Activated CD4-positive, alpha-beta T cell treated with anti-CD3 and anti-CD28 coated beads, Interleukin-2, amount 50 U/mL, for 1 hour (primary cell): ENCODE data around the gene CPVL.

ENCODE experiments used
- DNase-seq: peaks from one replicate; pipeline ENCODE4 v3.0.0-alpha.2; 2020

The CPVL gene

DNA sequence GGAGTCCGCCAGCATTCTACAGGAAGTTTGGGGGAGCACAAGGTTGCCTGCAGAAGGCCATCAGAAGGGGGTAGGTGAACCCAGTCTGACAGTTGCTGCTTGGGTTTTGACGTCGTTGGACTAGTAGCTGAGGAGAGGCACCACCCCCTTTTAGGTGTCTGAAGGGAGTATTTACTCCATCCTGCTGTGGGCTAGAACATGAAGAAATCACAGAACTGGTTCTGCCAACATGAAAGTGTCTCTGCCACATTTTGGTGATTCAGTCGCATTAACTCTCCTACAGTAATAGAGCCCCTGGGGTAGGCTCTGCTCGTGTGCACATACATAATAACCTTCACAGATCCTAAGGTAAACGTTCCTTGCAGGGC, 187.4 kb downstream of the CPVL start:
- DNase-seq, result no peak

GRCh38 chr7:28958235-28958979, 187.9 kb downstream of the CPVL start, which contains the start of gene TRIL:
Gene TRIL, minus strand, starts transcription at chr7:28958330. Its CDS starts 284 bp downstream, at chr7:28958046.
- no peak for DNase-seq

DNA sequence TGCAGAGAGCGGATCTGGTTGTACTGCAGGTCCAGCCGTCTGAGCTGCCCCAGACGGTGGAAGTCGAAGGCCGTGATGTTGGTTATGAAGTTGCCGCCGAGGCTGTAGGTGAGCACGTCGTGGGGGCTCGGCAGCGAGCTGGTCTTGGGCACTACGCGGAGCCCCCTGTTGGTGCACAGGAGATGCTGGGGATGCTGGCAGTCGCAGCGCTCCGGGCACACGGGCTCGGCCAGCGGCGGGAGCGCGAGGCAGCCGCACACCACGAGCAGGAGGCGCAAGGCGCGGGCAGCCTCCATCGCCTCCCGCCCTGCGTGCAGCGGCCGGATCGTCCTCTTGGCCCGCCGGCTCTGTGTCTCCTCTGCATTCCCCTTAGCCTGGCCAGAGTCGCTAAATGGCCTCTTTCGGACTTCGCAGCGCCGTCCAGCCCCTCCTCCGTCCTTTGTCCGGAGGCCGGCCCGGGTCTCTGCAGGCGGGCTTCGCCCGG, 188.5 kb downstream of the CPVL start:
- no peak for DNase-seq

GRCh38 chr7:28957064-28957750, 189.1 kb downstream of the CPVL start:
- no peak for DNase-seq

- no peak for DNase-seq
Observed at GRCh38 chr7:28956608-28957063, 189.7 kb downstream of the CPVL start.

- no peak for DNase-seq
Observed at GRCh38 chr7:28955718-28956607, 190.4 kb downstream of the CPVL start.

DNA sequence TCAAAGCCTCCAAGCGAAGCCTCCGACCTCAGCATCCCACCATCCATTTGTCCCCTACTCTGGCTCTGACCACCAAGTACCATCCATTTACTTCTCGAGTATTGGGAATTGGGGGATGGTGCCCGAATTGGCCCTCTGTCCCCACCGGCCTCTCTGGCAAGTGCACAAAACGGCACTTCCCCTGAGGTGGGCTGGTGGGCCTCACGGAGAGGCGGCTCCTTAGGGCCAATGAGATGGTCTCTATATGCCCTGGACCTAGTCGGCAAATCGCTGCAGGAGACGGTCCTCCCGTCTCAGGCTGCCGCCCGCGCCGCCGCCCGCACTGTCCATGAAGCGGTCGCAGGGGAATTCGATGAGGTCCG, 191.0 kb downstream of the CPVL start:
- no peak for DNase-seq

GRCh38 chr7:28954946-28955345, 191.4 kb downstream of the CPVL start:
- no peak for DNase-seq

- no peak for DNase-seq
Observed at GRCh38 chr7:28954471-28954870, 191.9 kb downstream of the CPVL start.

- DNase-seq, result no peak
Observed at GRCh38 chr7:28953633-28954032, 192.7 kb downstream of the CPVL start.
